ENCODE data around the gene PPP1R14C. TPM values are rescaled to one million over a fixed set of nuclear protein-coding genes. Genes with fewer than 3 reads are reported as not detected.

Gene PPP1R14C
- 11.3 and 22.9 TPM in 2 replicates for total RNA-seq

GRCh38 chr6:150142670-150143515, at the start of gene PPP1R14C:
Gene PPP1R14C (plus strand): TSS chr6:150143044. CDS start chr6:150143193, 149 bp downstream.

Other genes with a start within 250 kb of the PPP1R14C start
- gene RAET1E, start 244.9 kb upstream of the PPP1R14C start, total RNA-seq, result 0.56 and 1.8 TPM in 2 replicates
- gene RAET1G, start 219.9 kb upstream of the PPP1R14C start, total RNA-seq, result 2.6 and 4.5 TPM in 2 replicates
- 7.0 and 10.6 TPM in 2 replicates for gene ULBP2, start 201.0 kb upstream of the PPP1R14C start, total RNA-seq
- gene ULBP1, start 179.1 kb upstream of the PPP1R14C start, total RNA-seq, result under 0.01 and 0.06 TPM in 2 replicates
- not detected in 2 replicates for gene RAET1L, start 117.5 kb upstream of the PPP1R14C start, total RNA-seq
- 15.8 and 22.6 TPM in 2 replicates for gene ULBP3, start 73.9 kb upstream of the PPP1R14C start, total RNA-seq
- under 0.01 TPM in 1 of 2 replicates, not detected in the other for gene IYD, start 226.0 kb downstream of the PPP1R14C start, total RNA-seq